ENCODE results near the gene RNF149. TPM values are rescaled to one million over a fixed set of nuclear protein-coding genes. Genes with fewer than 3 reads are reported as not detected.
A peak's percentile ranks its signal among the peaks of the same experiment; 100 is the strongest.

Gene RNF149
- total RNA-seq, 6 experiments from 2014 or later, result 20.3 to 45.4 (median 32.2) TPM

DNA sequence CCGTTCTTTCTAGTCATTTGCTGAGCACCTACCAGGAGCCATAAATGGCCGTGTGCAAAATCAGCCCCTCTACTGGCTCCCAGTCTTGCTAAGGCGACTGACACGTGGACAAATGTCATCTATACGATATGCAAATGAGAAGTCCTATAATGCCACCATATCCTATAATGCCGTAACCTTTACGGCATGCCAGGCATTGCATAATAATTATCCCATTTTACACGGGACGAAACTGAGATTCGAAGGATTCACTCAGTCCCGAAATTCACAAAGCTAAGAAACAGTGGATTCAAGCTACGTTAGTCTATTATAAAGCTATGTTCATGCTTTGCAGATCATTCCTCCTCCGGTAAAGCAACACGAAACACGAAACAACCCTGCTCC is 34.1 kb upstream of the RNF149 start:
- no peak for ATAC-seq
- intact Hi-C loops (cut with DNase I), result no loop called here
- DNase-seq, result no peak
- H3K9me3 ChIP-seq, result no peaks in the 10 kb centered on the region
- H3K27ac ChIP-seq, result no peak overlapping the region
- no peaks in the 10 kb centered on the region for H3K27me3 ChIP-seq
- no peaks in the 10 kb centered on the region for H3K36me3 ChIP-seq
- no peak overlapping the region for H3K4me3 ChIP-seq
- no peak for TF ChIP-seq CTCF (IDR thresholded peaks at IDR 0.05)
- no peak for TF ChIP-seq POLR2A (IDR thresholded peaks at IDR 0.05)
- H3K4me1 ChIP-seq, result peaks cover 0 to 10% (median 4%) of the 10 kb centered on the region in 4 donors
- WGBS (ENCODE audit: insufficient coverage, low coverage, low lambda C conversion rate, missing lambda C conversion rate), result 70% methylated on average over 11 of the region's 15 CpGs

GRCh38 chr2:101341901-101342624 is 33.6 kb upstream of the RNF149 start:
- DNase-seq (peak; percentile 76 to 77 (median 77)), ATAC-seq (peak; percentile 76 to 84 (median 79))
- Histone ChIP-seq H3K36me3 (no peaks in the 10 kb centered on the region), H3K9me3 (no peaks in the 10 kb centered on the region), H3K4me1 (peaks cover 0 to 10% (median 4%) of the 10 kb centered on the region in 4 donors), H3K4me3 (no peak overlapping the region), H3K27me3 (no peaks in the 10 kb centered on the region), H3K27ac (no peak overlapping the region)
- intact Hi-C loops (cut with DNase I), result no loop called here
- TF ChIP-seq CTCF (IDR thresholded peaks at IDR 0.05) (peak; percentile 62 to 88 (median 83)), POLR2A (IDR thresholded peaks at IDR 0.05) (no peak)
- 38% methylated on average over 9 of the region's 21 CpGs for WGBS (ENCODE audit: insufficient coverage, low coverage, low lambda C conversion rate, missing lambda C conversion rate)

GRCh38 chr2:101341421-101341820 is 32.9 kb upstream of the RNF149 start:
- H3K27ac ChIP-seq, result no peak overlapping the region
- H3K36me3 ChIP-seq, result no peaks in the 10 kb centered on the region
- peaks cover 0 to 10% (median 4%) of the 10 kb centered on the region in 4 donors for H3K4me1 ChIP-seq
- no peak for ATAC-seq
- DNase-seq, result no peak
- no peaks in the 10 kb centered on the region for H3K9me3 ChIP-seq
- H3K27me3 ChIP-seq, result no peaks in the 10 kb centered on the region
- TF ChIP-seq CTCF (IDR thresholded peaks at IDR 0.05), result no peak
- no peak for TF ChIP-seq POLR2A (IDR thresholded peaks at IDR 0.05)
- intact Hi-C loops (cut with DNase I), result no loop called here
- H3K4me3 ChIP-seq, result no peak overlapping the region
- 66% methylated on average over 7 of the region's 7 CpGs for WGBS (ENCODE audit: insufficient coverage, low coverage, low lambda C conversion rate, missing lambda C conversion rate)

DNA sequence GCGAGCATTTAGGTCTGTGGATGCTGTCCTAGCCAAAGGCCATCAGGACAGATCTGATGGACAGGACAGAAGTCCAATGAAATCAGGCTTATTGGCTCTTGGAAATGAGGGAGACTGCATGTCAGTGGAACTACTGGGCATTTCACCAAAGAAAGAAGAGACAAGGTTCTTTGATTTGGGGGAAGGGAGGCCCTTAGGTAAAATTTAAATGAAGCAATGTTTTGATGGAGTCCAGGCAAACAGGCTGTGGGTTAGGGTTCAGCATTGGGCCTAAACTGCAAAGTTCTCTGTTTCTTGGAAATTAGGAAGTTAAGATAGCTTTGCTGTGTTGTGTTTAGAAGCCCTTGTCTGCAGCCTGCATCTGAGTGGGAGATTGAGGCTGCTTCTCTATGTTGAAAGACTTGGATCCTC is 31.6 kb upstream of the RNF149 start:
- Histone ChIP-seq H3K27ac (no peak overlapping the region), H3K4me3 (no peak overlapping the region), H3K4me1 (peaks cover 0 to 10% (median 4%) of the 10 kb centered on the region in 4 donors), H3K27me3 (no peaks in the 10 kb centered on the region), H3K9me3 (no peaks in the 10 kb centered on the region), H3K36me3 (no peaks in the 10 kb centered on the region)
- no peak for TF ChIP-seq CTCF (IDR thresholded peaks at IDR 0.05)
- no peak for TF ChIP-seq POLR2A (IDR thresholded peaks at IDR 0.05)
- ATAC-seq (peak; percentile 78 to 90 (median 86)), DNase-seq (peak in 1 of 3 donors; percentile 66)
- 33% methylated on average over 1 of the region's 1 CpG for WGBS (ENCODE audit: insufficient coverage, low coverage, low lambda C conversion rate, missing lambda C conversion rate)
- intact Hi-C loops (cut with DNase I), result no loop called here
